ENCODE measurements around the gene EP300.

The EP300 gene

DNA sequence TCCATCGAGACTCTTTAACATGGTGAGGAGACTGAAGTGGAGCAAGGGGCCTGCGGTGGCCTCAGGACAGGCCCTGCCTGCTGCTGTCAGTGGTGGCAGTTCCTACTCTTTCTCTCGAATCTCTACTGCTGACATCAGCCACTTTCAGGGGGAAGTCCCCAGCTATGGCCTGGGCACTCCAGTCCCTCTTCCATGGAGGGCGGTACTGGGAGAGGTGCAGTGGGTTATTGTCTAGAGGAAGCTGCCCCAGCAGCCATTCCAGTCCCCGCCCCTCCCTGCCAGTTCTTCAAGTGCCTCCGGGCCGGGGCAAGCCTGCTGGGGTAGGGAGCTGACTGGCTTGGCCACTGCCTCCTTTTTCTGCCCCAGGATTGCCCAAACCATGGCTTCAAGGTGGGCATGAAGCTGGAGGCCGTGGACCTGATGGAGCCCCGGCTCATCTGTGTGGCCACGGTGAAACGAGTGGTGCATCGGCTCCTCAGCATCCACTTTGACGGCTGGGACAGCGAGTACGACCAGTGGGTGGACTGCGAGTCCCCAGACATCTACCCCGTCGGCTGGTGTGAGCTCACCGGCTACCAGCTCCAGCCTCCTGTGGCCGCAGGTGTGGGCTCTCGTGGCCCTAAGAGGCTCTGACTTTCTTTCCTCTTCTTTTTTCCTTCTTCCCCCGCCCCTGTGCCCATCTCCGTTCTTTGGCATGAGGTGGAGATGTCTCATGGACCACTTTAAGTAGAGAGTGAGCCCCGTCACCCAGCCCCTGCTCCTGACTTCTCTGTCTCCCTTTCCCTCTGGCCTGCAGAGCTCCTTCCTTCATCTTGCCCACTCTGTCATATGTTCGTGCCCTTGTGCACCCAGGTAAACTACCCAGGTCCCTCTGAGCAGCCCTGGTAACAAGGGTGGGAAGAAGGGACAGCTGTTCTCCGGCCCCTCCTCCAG lies 134.6 kb downstream of the EP300 start:
- Mint-ChIP-seq H3K27ac (no peak overlapping the region), H3K36me3 (ENCODE audit: low read depth) (peaks cover 14% of the 10 kb centered on the region), H3K4me1 (ENCODE audit: low read depth) (no peaks in the 10 kb centered on the region), H3K27me3 (ENCODE audit: low read depth) (no peaks in the 10 kb centered on the region), H3K9me3 (no peaks in the 10 kb centered on the region), H3K4me3 (no peak overlapping the region)

DNA sequence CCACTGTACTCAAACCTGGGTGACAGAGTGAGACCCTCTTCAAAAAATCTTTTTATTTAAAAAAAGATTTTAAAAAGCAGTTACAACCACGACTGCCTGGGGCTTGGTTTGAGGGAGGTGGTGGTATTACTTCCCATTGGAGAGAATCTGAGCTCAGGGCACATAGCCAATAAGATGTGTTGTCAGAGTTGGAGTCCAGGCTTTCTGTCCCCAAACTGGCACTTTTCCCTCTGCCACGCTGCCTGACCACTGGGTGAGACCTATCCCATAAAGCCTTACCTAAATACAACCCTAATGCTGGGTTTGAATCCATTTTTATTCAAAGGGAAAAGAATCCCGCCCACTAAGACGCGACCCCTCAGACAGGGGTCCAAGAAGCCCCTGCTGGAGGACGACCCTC lies 136.8 kb downstream of the EP300 start:
- H3K27ac Mint-ChIP-seq: no peak overlapping the region
- peaks cover 12% of the 10 kb centered on the region for H3K36me3 Mint-ChIP-seq (ENCODE audit: low read depth)
- H3K9me3 Mint-ChIP-seq: no peaks in the 10 kb centered on the region
- no peaks in the 10 kb centered on the region for H3K27me3 Mint-ChIP-seq (ENCODE audit: low read depth)
- no peaks in the 10 kb centered on the region for H3K4me1 Mint-ChIP-seq (ENCODE audit: low read depth)
- H3K4me3 Mint-ChIP-seq: no peak overlapping the region

Data from T-helper 1 cell treated with Interleukin-12 subunit alpha and Interleukin-12 subunit beta and Interleukin-4 antibody, amounts not matched to agents 30 μg/mL and 1 μg/mL, for 36 hours (primary cell).